GM03348 (cell line): Measurements from ENCODE around the gene ZPLD1.

Source experiments
- DNase-seq: peaks from one replicate; pipeline ENCODE4 v3.0.0; 2012; ENCODE audit warnings: low spot score

The ZPLD1 gene

GRCh38 chr3:102434715-102435114 is at the start of gene ZPLD1:
TSS of gene ZPLD1 (plus strand) at chr3:102435015. CDS start at chr3:102438488, 3,473 bp downstream.
- no peak for DNase-seq

DNA sequence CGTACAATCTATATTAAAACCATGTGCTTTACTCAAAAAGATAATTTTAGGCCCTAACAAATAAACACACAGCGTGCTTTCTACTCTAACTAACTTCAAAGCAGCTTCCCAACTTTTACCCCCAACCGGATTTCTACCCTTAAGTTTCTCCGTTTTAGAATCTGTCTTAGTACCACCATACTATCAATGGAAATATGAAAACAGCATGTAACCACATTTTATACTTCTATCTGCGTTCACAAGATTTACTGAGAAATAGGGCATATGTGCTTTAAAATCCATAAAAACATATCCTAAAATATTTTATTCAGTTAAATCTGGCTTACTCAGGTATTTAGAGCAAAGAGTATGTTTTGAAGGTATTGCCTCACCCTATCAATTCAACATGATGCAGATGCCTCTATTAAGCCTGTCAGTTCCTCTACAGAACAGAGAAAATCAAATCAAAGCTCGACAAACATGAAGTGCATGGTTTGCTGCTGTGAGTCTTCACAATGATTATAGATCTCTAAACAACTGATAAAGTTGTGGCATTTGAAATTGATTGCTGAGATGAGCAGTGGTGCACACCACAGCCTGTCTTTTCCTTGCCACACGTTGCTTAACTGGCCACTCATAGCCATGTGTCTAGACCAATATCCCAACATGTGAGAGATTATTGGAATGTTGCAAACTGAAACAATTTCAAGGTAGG is 44.5 kb upstream of the ZPLD1 start:
- DNase-seq, result no peak

GRCh38 chr3:102390916-102391315 is 43.9 kb upstream of the ZPLD1 start:
- DNase-seq, result no peak

- no peak for DNase-seq
Observed at GRCh38 chr3:102391491-102391890, 43.3 kb upstream of the ZPLD1 start.

DNA sequence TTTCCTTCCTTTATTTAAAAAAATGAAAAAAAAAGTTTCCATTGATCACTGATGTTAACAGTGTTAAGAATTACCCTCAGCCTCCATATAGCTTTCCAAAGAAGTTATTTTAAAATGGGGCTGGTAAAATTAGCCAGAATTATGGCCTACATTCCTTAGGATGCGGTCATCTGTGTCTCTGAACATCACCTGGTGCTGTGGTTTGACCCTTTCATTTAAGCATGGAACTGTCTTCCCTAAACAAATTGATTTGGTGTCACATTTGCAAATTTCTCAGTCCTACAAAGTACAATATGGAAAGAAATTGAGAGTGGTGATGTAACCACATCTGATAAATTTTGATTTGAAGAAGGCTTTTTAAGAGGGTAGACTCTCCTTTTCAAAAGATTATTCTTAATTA is 40.3 kb upstream of the ZPLD1 start:
- no peak for DNase-seq

DNA sequence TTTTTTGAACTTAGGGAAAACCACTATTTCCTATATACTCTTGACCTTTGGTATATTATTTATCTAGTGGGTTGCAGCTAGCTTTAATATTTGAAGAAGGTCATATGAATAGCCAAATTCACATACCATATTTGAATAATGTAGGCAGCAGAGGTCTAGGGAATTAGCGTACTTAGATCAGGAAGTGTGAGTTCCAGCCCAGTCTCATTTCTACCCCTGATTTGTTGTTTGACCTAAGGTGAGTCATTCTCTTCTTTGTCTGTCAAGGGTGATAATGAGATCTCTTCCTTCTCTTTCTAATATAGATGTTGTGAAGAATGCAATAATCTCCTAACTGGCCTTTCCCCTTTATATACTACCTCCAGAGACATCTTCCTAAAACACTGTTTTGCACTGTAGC is 36.6 kb upstream of the ZPLD1 start:
- DNase-seq, result no peak

DNA sequence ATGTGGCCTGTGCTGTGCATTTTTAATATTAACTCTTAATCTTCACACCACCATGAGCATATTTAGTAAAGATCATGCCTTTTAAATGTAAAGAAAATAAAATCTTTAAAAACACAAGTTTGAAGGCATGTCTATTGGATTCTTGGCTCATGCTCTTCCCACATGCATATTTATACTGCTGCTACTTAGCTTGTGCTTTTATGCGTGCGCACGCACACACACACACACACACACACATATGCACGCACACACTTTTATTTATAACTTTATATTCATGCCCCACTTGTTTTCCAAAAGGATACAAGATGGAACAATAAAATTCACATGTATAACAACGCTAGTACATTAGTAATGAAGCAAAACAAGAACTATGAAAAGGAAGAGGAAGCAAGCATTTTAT is 36.1 kb upstream of the ZPLD1 start:
- no peak for DNase-seq

DNA sequence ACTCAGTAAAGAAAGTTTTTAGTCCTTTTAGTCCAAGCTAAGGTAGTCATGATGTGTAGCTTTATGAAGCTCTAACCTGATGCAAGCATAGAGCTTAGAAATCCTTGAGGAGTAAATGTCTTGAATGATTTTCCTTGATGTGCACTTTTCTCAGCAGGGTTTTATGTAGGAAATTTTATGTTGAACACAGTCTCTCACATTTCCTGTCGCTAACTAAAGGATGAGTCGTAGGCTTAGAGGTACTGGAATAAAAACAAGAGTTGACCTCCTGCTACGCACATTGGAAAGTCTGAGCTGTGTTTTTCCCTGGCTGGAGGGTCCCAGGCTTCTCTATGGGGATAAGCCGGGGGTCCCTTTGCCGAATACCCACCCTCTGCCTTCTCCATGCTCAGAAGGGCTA is 34.7 kb upstream of the ZPLD1 start:
- DNase-seq, result no peak

GRCh38 chr3:102400766-102401165 is 34.0 kb upstream of the ZPLD1 start:
- no peak for DNase-seq

DNA sequence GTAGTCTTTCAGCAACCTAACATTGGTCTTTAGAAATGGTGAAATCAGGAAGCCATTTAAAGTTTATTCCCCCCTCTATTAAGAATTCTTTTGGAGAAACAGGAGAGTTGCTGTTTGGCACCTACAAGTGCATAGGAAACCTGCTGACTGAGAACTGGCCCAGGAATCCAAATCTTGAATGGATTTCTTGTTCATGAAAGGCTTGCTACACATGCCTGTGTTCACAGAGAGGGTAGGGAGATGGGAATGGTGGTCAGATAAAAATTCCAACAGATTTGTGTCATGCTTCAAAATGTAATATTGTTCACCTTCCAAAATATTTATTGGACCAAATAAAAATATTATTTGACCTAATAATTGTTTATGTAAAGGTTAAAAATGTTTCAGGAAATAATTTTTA is 24.2 kb upstream of the ZPLD1 start:
- DNase-seq, result no peak

- DNase-seq, result no peak
Observed at GRCh38 chr3:102415553-102415952, 19.3 kb upstream of the ZPLD1 start.

DNA sequence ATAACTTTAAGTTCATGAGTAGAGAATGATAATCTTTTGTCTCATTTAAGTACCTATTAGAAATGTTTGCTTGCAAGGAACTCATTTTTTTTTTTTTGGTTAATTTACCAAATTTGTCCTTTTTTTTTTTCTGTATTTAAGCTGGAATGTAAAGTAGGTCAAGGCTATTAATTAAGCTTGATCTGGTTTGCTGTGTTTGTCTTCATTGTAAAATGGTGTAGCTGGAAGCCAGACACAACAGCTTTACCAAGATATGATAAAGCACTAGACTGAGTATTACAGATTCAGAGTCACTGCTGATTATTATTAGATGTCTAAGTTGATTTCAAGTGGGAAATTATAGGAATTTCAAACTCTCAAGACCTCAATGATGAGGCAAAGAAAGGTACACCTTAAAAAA is 15.0 kb upstream of the ZPLD1 start:
- no peak for DNase-seq

DNA sequence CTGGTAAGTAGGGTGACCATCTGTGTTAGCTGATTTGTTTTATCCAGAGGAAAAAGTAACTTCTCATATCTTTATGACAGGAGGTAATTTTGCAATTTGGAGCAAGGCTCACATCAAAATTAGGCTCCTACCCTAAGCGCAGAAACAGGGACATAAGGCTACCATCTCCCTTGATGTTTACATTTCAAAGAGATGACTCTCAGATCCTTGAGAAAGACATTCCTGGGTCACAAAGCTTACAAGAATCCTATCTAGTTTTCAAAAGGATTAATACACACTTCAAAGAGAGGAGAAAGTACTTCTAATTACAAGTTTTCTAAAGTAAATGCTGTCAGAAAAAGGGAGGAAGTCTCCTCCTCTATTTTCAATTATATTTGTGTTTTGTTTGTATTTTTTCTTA is 7.0 kb downstream of the ZPLD1 start:
- DNase-seq, result no peak

DNA sequence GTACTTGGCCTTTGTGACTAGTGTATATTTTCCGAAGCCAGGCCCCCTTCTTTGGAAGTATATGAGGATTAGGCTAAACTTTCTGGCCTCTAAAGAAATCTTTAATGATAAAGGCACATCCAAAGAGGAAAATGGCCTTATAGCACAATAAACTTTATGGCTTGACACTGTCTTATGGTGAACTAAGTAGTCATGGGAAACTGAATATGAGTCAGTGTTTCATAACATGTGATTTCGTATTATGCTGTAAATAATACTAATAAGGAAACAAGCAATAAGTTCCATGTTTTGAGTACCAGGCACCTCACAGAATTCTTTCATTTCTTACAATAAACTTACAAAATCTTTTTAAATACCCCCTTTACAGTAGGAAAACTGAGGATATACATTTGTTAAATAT is 8.2 kb downstream of the ZPLD1 start:
- no peak for DNase-seq

GRCh38 chr3:102444101-102444500 is 9.3 kb downstream of the ZPLD1 start:
- peak; percentile 14 for DNase-seq

- no peak for DNase-seq
Observed at GRCh38 chr3:102447272-102447671, 12.5 kb downstream of the ZPLD1 start.

DNA sequence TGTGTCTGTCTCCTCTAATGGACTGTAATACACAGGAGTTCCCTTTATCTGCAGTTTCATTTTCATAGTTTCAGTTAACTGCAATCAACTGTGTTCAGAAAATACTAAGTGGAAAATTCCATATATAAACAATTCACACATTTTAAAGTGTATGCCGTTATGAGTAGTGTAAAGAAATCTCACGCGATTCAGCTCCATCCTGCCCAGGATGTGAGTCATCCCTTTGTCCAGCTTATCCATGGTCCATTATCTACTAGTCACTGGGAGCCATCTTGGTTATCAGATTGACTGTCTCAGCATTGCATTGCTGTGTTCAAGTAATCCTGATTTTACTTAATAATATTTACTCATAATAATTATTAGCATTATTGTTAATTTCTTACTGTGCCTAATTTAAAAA is 14.5 kb downstream of the ZPLD1 start:
- no peak for DNase-seq

GRCh38 chr3:102449930-102450329 is 15.1 kb downstream of the ZPLD1 start:
- no peak for DNase-seq

DNA sequence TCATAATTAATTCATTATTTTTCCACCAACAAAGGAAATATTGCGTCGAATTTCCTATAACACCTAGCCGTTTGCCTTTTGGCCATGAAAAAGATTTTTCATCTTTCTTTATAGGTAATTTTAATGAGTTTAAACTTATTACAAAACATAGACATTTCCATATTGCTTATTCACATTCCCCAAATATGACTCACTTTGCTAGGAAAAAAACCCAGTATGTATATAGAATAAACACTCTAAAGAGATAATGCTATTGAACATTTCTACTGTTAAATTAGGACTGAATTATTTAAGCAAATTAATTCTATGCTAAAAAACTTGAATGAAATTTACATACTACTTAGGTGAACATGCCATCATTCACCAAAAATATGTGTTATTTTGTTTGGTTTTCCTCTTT is 16.2 kb downstream of the ZPLD1 start:
- no peak for DNase-seq

GRCh38 chr3:102451543-102451942 is 16.7 kb downstream of the ZPLD1 start:
- DNase-seq, result no peak

GRCh38 chr3:102454181-102454580 is 19.4 kb downstream of the ZPLD1 start:
- no peak for DNase-seq

DNA sequence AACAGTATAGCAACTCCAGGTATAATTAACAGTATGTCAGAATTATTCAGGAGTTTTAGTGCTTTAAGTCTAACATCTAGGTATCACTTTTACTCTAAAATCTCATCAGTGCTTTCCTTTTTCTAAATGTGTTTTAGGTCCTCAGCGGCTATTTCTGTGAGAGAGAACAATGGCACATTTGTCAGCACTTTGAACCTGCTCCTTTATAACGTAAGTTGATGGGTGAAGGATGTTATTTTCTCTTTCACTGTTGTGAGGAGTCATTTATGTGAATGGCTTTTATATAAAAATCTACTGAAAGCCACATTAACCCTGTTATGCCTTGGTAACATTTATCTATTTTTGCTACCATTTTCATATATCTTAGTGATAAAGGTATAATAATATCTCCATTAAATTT is 22.8 kb downstream of the ZPLD1 start:
- no peak for DNase-seq

GRCh38 chr3:102460579-102460978 is 25.8 kb downstream of the ZPLD1 start:
- DNase-seq, result no peak

GRCh38 chr3:102464261-102464660 is 29.4 kb downstream of the ZPLD1 start:
- no peak for DNase-seq

GRCh38 chr3:102466001-102466400 is 31.2 kb downstream of the ZPLD1 start:
- no peak for DNase-seq
